Vagina (tissue), 2 donors: ENCODE measurements around the gene DNM3.

Source experiments
- CTCF ChIP-seq, 3 experiments: fragments of 450-650 bp in 2 of 3; fragments of 200-600 bp in 1 of 3; sonication (generic) in 1 of 3; IDR thresholded peaks; one replicate each; pipeline ENCODE4 v1.5.1; 2017 to 2019; ENCODE audit warnings: antibody characterized with exemption in 3 of 3, mild to moderate bottlenecking in 2 of 3, moderate library complexity in 2 of 3
- POLR2A ChIP-seq, 2 donors: fragments of 450-650 bp; IDR thresholded peaks; one replicate each; pipeline ENCODE4 v1.6.1; 2017; ENCODE audit warnings: antibody characterized with exemption in 2 of 2, mild to moderate bottlenecking in 2 of 2, moderate library complexity in 2 of 2
- POLR2AphosphoS5 ChIP-seq, 2 donors: sonication (generic); formaldehyde crosslinking; IDR thresholded peaks; one replicate each; pipeline ENCODE4 v1.9.0; 2017; ENCODE audit warnings: antibody characterized with exemption in 2 of 2, mild to moderate bottlenecking in 2 of 2, low read depth in 1 of 2; ENCODE audit not compliant: insufficient read depth in 1 of 2

GRCh38 chr1:172325531-172325930 is 484.2 kb downstream of the DNM3 start:
- TF ChIP-seq CTCF (IDR thresholded peaks at IDR 0.05) = no peak
- TF ChIP-seq POLR2A (IDR thresholded peaks at IDR 0.05) = no peak
- TF ChIP-seq POLR2AphosphoS5 (IDR thresholded peaks at IDR 0.05; ENCODE audit: insufficient read depth in 1 of 2, low read depth in 1 of 2) = peak in 1 of 2 donors; percentile 30
